ENCODE measurements around the gene CES4A. TPM values are rescaled to one million over a fixed set of nuclear protein-coding genes. Genes with fewer than 3 reads are reported as not detected.

The CES4A gene
- total and polyA plus RNA-seq, 2 donors (not counting 1 experiment from before 2014, with no cell fraction given) = 1.3 to 2.1 TPM

DNA sequence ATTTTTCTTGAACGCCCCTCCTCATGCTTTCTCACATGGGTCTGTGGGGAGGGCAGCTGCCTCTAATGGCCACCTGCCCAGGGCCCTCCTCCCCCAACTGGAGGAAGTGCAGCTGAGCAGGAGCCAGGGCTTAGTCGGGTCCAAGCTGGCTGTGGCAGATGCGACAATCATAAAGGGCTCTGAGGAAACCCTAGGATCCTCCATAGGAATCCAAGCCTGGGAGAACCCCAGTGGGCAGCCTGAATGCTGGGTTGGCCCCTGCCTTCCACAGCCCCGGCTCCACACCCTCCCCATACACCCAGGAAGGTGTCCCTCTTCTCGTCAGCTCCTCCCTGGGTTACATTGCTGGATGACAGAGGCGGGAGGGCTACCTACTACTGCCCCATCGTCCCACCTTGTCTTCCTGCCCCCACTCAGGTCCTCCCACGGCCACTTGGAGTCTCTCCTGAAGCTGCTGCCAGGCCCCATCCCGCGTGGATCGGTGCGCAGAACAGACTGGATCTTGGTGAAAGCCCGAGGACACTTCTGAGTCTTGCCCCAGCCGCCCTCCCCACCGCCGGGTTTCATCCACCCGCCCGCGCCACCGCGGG, 24.9 kb downstream of the CES4A start:
- TF ChIP-seq, protein P1, sequence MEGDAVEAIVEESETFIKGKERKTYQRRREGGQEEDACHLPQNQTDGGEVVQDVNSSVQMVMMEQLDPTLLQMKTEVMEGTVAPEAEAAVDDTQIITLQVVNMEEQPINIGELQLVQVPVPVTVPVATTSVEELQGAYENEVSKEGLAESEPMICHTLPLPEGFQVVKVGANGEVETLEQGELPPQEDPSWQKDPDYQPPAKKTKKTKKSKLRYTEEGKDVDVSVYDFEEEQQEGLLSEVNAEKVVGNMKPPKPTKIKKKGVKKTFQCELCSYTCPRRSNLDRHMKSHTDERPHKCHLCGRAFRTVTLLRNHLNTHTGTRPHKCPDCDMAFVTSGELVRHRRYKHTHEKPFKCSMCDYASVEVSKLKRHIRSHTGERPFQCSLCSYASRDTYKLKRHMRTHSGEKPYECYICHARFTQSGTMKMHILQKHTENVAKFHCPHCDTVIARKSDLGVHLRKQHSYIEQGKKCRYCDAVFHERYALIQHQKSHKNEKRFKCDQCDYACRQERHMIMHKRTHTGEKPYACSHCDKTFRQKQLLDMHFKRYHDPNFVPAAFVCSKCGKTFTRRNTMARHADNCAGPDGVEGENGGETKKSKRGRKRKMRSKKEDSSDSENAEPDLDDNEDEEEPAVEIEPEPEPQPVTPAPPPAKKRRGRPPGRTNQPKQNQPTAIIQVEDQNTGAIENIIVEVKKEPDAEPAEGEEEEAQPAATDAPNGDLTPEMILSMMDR (conservative IDR thresholded peaks at IDR 0.05 in 1 of 2, IDR thresholded peaks at IDR 0.05 in 1 of 2; ENCODE audit: low read depth in 1 of 2, low read length in 2 of 2) = no peak
- TF ChIP-seq EZH2 (IDR thresholded peaks at IDR 0.05; ENCODE audit: low read length, missing control alignments) = no peak
- Histone ChIP-seq H2AFZ (ENCODE audit: low read length) (peak overlapping the region; percentile 23), H3K79me2 (ENCODE audit: control insufficient read depth, insufficient read depth, low read length) (no peaks in the 10 kb centered on the region), H3K27me3 (ENCODE audit: control insufficient read depth, insufficient read depth, low read length) (peaks cover 5% of the 10 kb centered on the region), H3K4me1 (ENCODE audit: control insufficient read depth, extremely low read depth, insufficient read depth, low read length) (peaks cover 2% of the 10 kb centered on the region), H3K4me2 (ENCODE audit: extremely low read depth, insufficient read depth, low read length) (peak overlapping the region; percentile 82), H3K36me3 (ENCODE audit: control insufficient read depth, insufficient read depth, low read length) (no peaks in the 10 kb centered on the region), H3K27ac (ENCODE audit: insufficient read depth, low read length) (no peak overlapping the region), H3K9ac (ENCODE audit: insufficient read depth, low read length) (peak overlapping the region; percentile 23), H3K4me3 (replicated peaks in 1 of 4; ENCODE audit: control extremely low read depth in 1 of 4, insufficient read depth in 1 of 4, low read depth in 3 of 4, low read length in 4 of 4) (peak overlapping the region; percentile 17 to 48 (median 40)), H4K20me1 (ENCODE audit: control insufficient read depth, extremely low read depth, insufficient read depth, low read length) (no peaks in the 10 kb centered on the region), H3K9me3 (ENCODE audit: control insufficient read depth, insufficient read depth, low read depth, low read length) (no peaks in the 10 kb centered on the region)
- no peak for DNase-seq (ENCODE audit: low read depth in 2 of 2)

DNA sequence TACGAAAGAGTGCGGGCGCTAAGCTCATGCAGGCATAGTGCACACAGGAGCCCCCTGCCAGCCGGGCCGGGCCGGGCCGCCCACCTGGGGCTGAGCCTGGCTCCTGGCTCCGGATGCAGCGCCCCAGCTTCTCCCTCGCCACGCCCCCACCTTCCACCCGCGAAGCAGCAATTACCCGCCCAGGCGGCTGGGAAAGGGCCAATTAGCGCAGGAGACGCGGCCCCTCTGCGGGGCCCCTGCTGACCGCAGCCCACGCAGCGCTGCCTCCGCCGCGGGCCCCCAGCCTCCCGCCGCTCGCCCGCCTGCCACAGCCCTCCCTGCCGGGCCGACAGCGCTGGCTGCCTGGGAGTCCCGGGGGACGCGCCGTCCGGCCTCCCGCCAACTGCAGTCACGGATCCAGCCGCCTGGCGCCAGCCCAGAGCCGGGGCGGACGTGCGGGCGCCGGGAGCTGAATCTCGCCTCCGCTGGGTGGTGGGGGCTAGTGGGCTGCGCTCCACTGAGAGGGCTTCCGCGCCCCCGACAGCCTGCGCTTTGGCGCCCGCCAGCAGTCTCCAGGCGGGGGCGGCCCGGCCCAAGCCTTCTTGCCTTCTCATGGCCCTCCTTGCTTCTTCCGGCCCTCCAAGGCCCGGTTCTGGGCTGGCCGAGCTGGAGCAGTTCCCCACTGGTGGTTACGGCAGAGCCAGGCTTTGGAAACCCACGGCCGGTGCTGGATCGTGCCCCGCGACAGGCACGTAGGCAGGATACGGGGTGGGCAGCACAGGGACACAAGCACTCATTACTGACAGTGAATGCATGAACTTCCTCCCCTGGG, 25.6 kb downstream of the CES4A start:
- Histone ChIP-seq H3K4me2 (ENCODE audit: extremely low read depth, insufficient read depth, low read length) (peak overlapping the region; percentile 82), H3K4me3 (replicated peaks in 1 of 4; ENCODE audit: control extremely low read depth in 1 of 4, insufficient read depth in 1 of 4, low read depth in 3 of 4, low read length in 4 of 4) (peak overlapping the region; percentile 25 to 48 (median 40)), H3K9me3 (ENCODE audit: control insufficient read depth, insufficient read depth, low read depth, low read length) (no peaks in the 10 kb centered on the region), H3K27ac (ENCODE audit: insufficient read depth, low read length) (no peak overlapping the region), H3K36me3 (ENCODE audit: control insufficient read depth, insufficient read depth, low read length) (no peaks in the 10 kb centered on the region), H2AFZ (ENCODE audit: low read length) (peak overlapping the region; percentile 59), H3K4me1 (ENCODE audit: control insufficient read depth, extremely low read depth, insufficient read depth, low read length) (peaks cover 2% of the 10 kb centered on the region), H4K20me1 (ENCODE audit: control insufficient read depth, extremely low read depth, insufficient read depth, low read length) (no peaks in the 10 kb centered on the region), H3K9ac (ENCODE audit: insufficient read depth, low read length) (peak overlapping the region; percentile 40), H3K27me3 (ENCODE audit: control insufficient read depth, insufficient read depth, low read length) (peaks cover 5% of the 10 kb centered on the region), H3K79me2 (ENCODE audit: control insufficient read depth, insufficient read depth, low read length) (no peaks in the 10 kb centered on the region)
- peak; percentile 46 to 48 for DNase-seq (ENCODE audit: low read depth in 2 of 2)
- TF ChIP-seq, protein P1 (conservative IDR thresholded peaks at IDR 0.05 in 1 of 2, IDR thresholded peaks at IDR 0.05 in 1 of 2; ENCODE audit: low read depth in 1 of 2, low read length in 2 of 2) = no peak
- no peak for TF ChIP-seq EZH2 (IDR thresholded peaks at IDR 0.05; ENCODE audit: low read length, missing control alignments)

DNA sequence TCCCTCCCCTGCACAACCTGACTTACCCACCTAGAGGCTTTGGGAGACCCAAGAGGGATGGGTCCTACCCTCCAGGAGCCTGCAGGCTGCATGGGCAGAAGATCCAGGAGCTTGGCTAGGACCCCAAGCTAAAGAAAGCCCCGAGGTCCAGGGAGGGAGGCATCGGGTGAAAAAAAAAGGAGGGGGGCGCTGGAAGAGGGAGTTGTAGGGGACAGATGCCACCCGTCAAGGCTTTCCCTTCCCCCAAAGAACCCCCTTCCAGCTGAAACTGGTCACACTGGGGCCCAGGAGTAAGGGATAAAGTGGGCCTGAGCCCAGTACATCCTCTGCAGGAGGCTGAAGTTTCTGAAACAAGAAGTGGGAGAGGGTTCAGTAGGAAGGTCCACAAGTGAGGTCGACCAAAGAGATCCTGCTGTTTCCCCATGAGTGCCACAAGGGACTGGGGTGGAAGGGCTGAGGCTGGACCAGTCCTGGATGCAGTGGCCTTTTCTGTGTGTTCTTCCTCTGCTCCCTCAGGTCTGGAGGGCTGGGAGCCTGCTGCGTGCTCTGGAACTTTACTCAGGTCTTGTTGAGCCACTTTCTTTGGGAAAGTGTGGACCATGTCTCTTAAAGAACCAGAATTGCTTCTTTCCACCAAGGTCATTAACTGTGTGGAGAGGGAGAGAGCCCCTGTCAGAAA, 26.4 kb downstream of the CES4A start:
- H3K4me2 ChIP-seq (ENCODE audit: extremely low read depth, insufficient read depth, low read length) = no peak overlapping the region
- H3K9me3 ChIP-seq (ENCODE audit: control insufficient read depth, insufficient read depth, low read depth, low read length) = no peaks in the 10 kb centered on the region
- H3K36me3 ChIP-seq (ENCODE audit: control insufficient read depth, insufficient read depth, low read length) = no peaks in the 10 kb centered on the region
- TF ChIP-seq EZH2 (IDR thresholded peaks at IDR 0.05; ENCODE audit: low read length, missing control alignments) = no peak
- TF ChIP-seq, protein P1 (conservative IDR thresholded peaks at IDR 0.05 in 1 of 2, IDR thresholded peaks at IDR 0.05 in 1 of 2; ENCODE audit: low read depth in 1 of 2, low read length in 2 of 2) = no peak
- H3K4me3 ChIP-seq (replicated peaks in 1 of 4; ENCODE audit: control extremely low read depth in 1 of 4, insufficient read depth in 1 of 4, low read depth in 3 of 4, low read length in 4 of 4) = peak overlapping the region in 1 of 4 experiments; percentile 41
- no peak for DNase-seq (ENCODE audit: low read depth in 2 of 2)
- H3K9ac ChIP-seq (ENCODE audit: insufficient read depth, low read length) = peak overlapping the region; percentile 40
- H3K79me2 ChIP-seq (ENCODE audit: control insufficient read depth, insufficient read depth, low read length) = no peaks in the 10 kb centered on the region
- peaks cover 2% of the 10 kb centered on the region for H3K4me1 ChIP-seq (ENCODE audit: control insufficient read depth, extremely low read depth, insufficient read depth, low read length)
- H3K27ac ChIP-seq (ENCODE audit: insufficient read depth, low read length) = no peak overlapping the region
- H4K20me1 ChIP-seq (ENCODE audit: control insufficient read depth, extremely low read depth, insufficient read depth, low read length) = no peaks in the 10 kb centered on the region
- H2AFZ ChIP-seq (ENCODE audit: low read length) = peak overlapping the region; percentile 59
- peaks cover 5% of the 10 kb centered on the region for H3K27me3 ChIP-seq (ENCODE audit: control insufficient read depth, insufficient read depth, low read length)

All from fibroblast of lung (primary cell).